Trophoblast cell (in vitro differentiated cells and primary cell): ENCODE results near the gene OLFML3.

ENCODE experiments used
- DNase-seq, 2 donors: peaks; one replicate each; pipeline ENCODE4 v3.0.0-alpha.2; 2016
- H2AFZ ChIP-seq: 2 replicates; pipeline ENCODE4 v1.6.1; 2013; ENCODE audit warnings: low read length, moderate library complexity, mild to moderate bottlenecking; ENCODE audit not compliant: insufficient read depth, poor library complexity
- H2AK5ac ChIP-seq: 2 replicates; pipeline ENCODE4 v1.6.1; 2013; ENCODE audit warnings: mild to moderate bottlenecking, low read length
- H2BK120ac ChIP-seq: 2 replicates; pipeline ENCODE4 v1.6.1; 2013; ENCODE audit warnings: low read length, mild to moderate bottlenecking, moderate library complexity; ENCODE audit not compliant: insufficient read depth, poor library complexity
- H2BK12ac ChIP-seq: 2 replicates; pipeline ENCODE4 v1.6.1; 2013; ENCODE audit warnings: mild to moderate bottlenecking, low read length, moderate library complexity
- H2BK5ac ChIP-seq: 2 replicates; pipeline ENCODE4 v1.6.1; 2013; ENCODE audit warnings: low read length, low read depth, moderate library complexity, mild to moderate bottlenecking; ENCODE audit not compliant: poor library complexity
- H3K14ac ChIP-seq: 2 replicates; pipeline ENCODE4 v1.6.1; 2013; ENCODE audit warnings: mild to moderate bottlenecking, low read length
- H3K18ac ChIP-seq: 2 replicates; pipeline ENCODE4 v1.6.1; 2013; ENCODE audit warnings: mild to moderate bottlenecking, low read length
- H3K23ac ChIP-seq: 2 replicates; pipeline ENCODE4 v1.6.1; 2013; ENCODE audit warnings: low read length
- H3K27ac ChIP-seq: 2 replicates; pipeline ENCODE4 v1.5.1; 2013; ENCODE audit warnings: low read depth, mild to moderate bottlenecking, inconsistent platforms, low read length, moderate library complexity
- H3K27me3 ChIP-seq: 2 replicates; pipeline ENCODE4 v1.6.1; 2013; ENCODE audit warnings: inconsistent platforms, mild to moderate bottlenecking, low read length, moderate library complexity; ENCODE audit not compliant: insufficient read depth
- H3K36me3 ChIP-seq, 2 experiments: 1 replicate in 1 of 2; 2 replicates in 1 of 2; pipeline ENCODE4 v1.6.1; 2013; ENCODE audit warnings: low read length in 2 of 2, mild to moderate bottlenecking in 2 of 2, moderate library complexity in 1 of 2; ENCODE audit not compliant: insufficient read depth in 2 of 2, control insufficient read depth in 1 of 2
- H3K4ac ChIP-seq: 2 replicates; pipeline ENCODE4 v1.6.1; 2013; ENCODE audit warnings: low read depth, mild to moderate bottlenecking, low read length, moderate library complexity
- H3K4me1 ChIP-seq, 2 experiments: 1 replicate in 1 of 2; 2 replicates in 1 of 2; pipeline ENCODE4 v1.6.1; 2013; ENCODE audit warnings: low read length in 2 of 2, mild to moderate bottlenecking in 2 of 2, moderate library complexity in 1 of 2; ENCODE audit not compliant: insufficient read depth in 2 of 2, control insufficient read depth in 1 of 2
- H3K4me2 ChIP-seq: 2 replicates; pipeline ENCODE4 v1.6.1; 2013; ENCODE audit warnings: inconsistent platforms, mild to moderate bottlenecking, low read length, moderate library complexity
- H3K4me3 ChIP-seq: 2 replicates; pipeline ENCODE4 v1.5.1; 2013; ENCODE audit warnings: mild to moderate bottlenecking, low read depth, low read length, inconsistent platforms
- H3K79me1 ChIP-seq: one replicate; pipeline ENCODE4 v1.6.1; 2013; ENCODE audit warnings: low read length
- H3K79me2 ChIP-seq: 2 replicates; pipeline ENCODE4 v1.6.1; 2013; ENCODE audit warnings: low read length, mild to moderate bottlenecking; ENCODE audit not compliant: control insufficient read depth, insufficient read depth, poor library complexity
- H3K9ac ChIP-seq: 2 replicates; pipeline ENCODE4 v1.6.1; 2013; ENCODE audit warnings: mild to moderate bottlenecking, low read length
- H3K9me3 ChIP-seq: 2 replicates; pipeline ENCODE4 v1.6.1; 2013; ENCODE audit warnings: low read depth, mild to moderate bottlenecking, control low read depth, inconsistent platforms, low read length; ENCODE audit not compliant: insufficient read depth
- H4K12ac ChIP-seq: 2 replicates; pipeline ENCODE4 v1.6.1; 2013; ENCODE audit warnings: low read depth, mild to moderate bottlenecking, low read length, moderate library complexity
- H4K8ac ChIP-seq: 2 replicates; pipeline ENCODE4 v1.6.1; 2013; ENCODE audit warnings: low read depth, mild to moderate bottlenecking, low read length, moderate library complexity
- H4K91ac ChIP-seq: one replicate; pipeline ENCODE4 v1.6.1; 2013; ENCODE audit warnings: low read depth, mild to moderate bottlenecking, low read length, moderate library complexity
- WGBS: extraction: QIAGEN DNeasy Blood & Tissue Kit; methylation state at CpG from one replicate; pipeline ENCODE4 v1.1.7; 2013; ENCODE audit warnings: missing lambda C conversion rate; ENCODE audit not compliant: insufficient read length, insufficient coverage; ENCODE audit errors: extremely low coverage; 5-methylcytosine and 5-hydroxymethylcytosine counted together

OLFML3 gene

DNA sequence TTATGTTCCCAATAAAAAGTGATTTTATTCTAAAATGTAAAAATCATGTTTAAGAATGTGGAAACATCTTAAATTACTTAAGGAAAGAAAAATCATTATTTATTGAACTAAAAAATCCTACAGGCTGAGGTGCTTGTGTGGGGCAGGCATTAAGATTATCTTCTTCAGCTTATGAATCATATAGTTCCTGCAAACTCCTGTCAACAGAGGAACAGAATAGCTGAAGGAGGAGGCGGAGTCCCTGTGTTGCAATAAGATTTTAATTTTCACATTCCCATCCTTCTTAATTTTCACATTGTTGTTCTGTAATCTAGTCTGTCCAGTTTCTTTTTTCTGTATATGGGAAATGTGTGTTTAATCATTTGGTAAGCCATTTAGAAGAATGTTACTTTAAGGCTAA lies 20.6 kb upstream of the OLFML3 start:
- Histone ChIP-seq H2AFZ (no peak overlapping the region), H3K18ac (no peak overlapping the region)

GRCh38 chr1:113963281-113963906 lies 15.9 kb upstream of the OLFML3 start:
- Histone ChIP-seq H3K79me2 (no peaks in the 10 kb centered on the region), H4K8ac (no peak overlapping the region), H2BK5ac (no peak overlapping the region), H3K9me3 (no peaks in the 10 kb centered on the region), H3K4me1 (no peaks in the 10 kb centered on the region), H4K91ac (no peak overlapping the region), H3K4me2 (no peak overlapping the region), H3K18ac (no peak overlapping the region), H3K23ac (no peak overlapping the region), H2BK12ac (no peak overlapping the region), H3K14ac (no peak overlapping the region), H2AK5ac (no peak overlapping the region), H3K36me3 (peaks cover 9 to 17% of the 10 kb centered on the region in 2 experiments), H3K4ac (no peak overlapping the region), H3K27ac (no peak overlapping the region), H3K9ac (no peak overlapping the region), H4K12ac (no peak overlapping the region), H3K4me3 (no peak overlapping the region), H2AFZ (no peak overlapping the region), H2BK120ac (no peak overlapping the region), H3K27me3 (no peaks in the 10 kb centered on the region), H3K79me1 (no peaks in the 10 kb centered on the region)
- no peak for DNase-seq
- WGBS = no CpG with 5 or more reads among the region's 12 CpGs

More for the DNA sequence above, 20.6 kb upstream of the OLFML3 start:
- Histone ChIP-seq H3K9ac (no peak overlapping the region), H4K8ac (no peak overlapping the region), H3K4ac (no peak overlapping the region), H2BK120ac (no peak overlapping the region), H3K4me2 (no peak overlapping the region), H2AK5ac (no peak overlapping the region), H3K14ac (no peak overlapping the region), H3K79me1 (no peaks in the 10 kb centered on the region), H3K9me3 (no peaks in the 10 kb centered on the region), H4K91ac (no peak overlapping the region), H2BK12ac (no peak overlapping the region), H3K36me3 (peaks cover 5 to 13% of the 10 kb centered on the region in 2 experiments), H3K4me3 (no peak overlapping the region), H3K4me1 (no peaks in the 10 kb centered on the region), H3K27me3 (no peaks in the 10 kb centered on the region), H3K79me2 (no peaks in the 10 kb centered on the region), H3K27ac (no peak overlapping the region), H3K23ac (no peak overlapping the region), H4K12ac (no peak overlapping the region), H2BK5ac (no peak overlapping the region)
- no peak for DNase-seq
- WGBS = no CpG with 5 or more reads among the region's 1 CpG

DNA sequence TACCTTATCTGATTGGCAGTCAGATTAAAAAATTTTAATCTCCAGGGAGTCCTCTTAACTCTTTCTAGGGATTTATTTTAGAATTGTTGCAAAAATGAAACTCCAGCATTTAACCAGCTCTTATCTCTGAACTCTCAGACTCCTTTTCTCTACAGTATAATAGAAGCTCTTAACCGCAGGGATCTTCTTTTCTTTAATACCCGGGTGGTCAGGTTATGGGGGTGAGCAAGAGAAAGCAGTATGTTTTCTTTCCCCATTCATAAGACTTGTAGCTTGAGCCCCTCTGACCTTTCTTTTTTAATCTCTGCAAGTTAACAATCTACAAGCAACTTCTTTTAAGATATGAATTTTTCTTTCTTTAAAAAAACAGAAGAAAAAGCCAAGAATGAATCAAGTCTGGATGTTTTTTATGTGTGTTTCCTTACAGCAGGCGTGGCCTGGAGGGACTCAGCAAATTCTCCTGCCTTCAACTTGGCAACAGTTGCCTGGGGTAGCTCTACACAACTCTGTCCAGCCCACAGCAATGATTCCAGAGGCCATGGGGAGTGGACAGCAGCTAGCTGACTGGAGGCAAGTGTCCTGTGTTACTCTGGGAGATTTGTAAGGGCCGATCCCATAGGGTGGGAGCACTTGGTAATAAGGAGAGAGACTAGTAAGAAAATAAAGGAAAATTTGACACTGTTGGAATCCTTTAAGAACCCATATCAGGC lies 13.4 kb upstream of the OLFML3 start:
- H3K4me3 ChIP-seq = no peak overlapping the region
- H2BK120ac ChIP-seq = no peak overlapping the region
- no peak overlapping the region for H4K91ac ChIP-seq
- no peak overlapping the region for H2BK5ac ChIP-seq
- DNase-seq = no peak
- H3K4me1 ChIP-seq = no peaks in the 10 kb centered on the region
- no CpG with 5 or more reads among the region's 4 CpGs for WGBS
- no peak overlapping the region for H3K14ac ChIP-seq
- no peaks in the 10 kb centered on the region for H3K9me3 ChIP-seq
- peaks cover 20 to 34% of the 10 kb centered on the region in 2 experiments for H3K36me3 ChIP-seq
- H2AK5ac ChIP-seq = no peak overlapping the region
- H2AFZ ChIP-seq = no peak overlapping the region
- no peak overlapping the region for H3K4me2 ChIP-seq
- H3K23ac ChIP-seq = no peak overlapping the region
- no peaks in the 10 kb centered on the region for H3K27me3 ChIP-seq
- H4K8ac ChIP-seq = no peak overlapping the region
- H3K9ac ChIP-seq = no peak overlapping the region
- H4K12ac ChIP-seq = no peak overlapping the region
- H3K79me2 ChIP-seq = no peaks in the 10 kb centered on the region
- H3K27ac ChIP-seq = no peak overlapping the region
- H3K4ac ChIP-seq = no peak overlapping the region
- no peaks in the 10 kb centered on the region for H3K79me1 ChIP-seq
- H3K18ac ChIP-seq = no peak overlapping the region
- H2BK12ac ChIP-seq = no peak overlapping the region

DNA sequence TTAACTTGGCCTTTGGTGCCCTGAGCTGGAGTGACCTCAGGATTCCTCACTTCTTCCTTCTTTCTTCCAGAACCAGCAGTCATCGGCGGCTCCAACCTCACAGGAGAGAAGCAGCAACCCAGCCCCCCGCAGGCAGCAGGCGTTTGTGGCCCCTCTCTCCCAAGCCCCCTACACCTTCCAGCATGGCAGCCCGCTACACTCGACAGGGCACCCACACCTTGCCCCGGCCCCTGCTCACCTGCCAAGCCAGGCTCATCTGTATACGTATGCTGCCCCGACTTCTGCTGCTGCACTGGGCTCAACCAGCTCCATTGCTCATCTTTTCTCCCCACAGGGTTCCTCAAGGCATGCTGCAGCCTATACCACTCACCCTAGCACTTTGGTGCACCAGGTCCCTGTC lies 6.3 kb upstream of the OLFML3 start:
- Histone ChIP-seq H3K79me2 (no peaks in the 10 kb centered on the region), H3K18ac (no peak overlapping the region), H3K79me1 (no peaks in the 10 kb centered on the region), H4K91ac (no peak overlapping the region), H3K9me3 (no peaks in the 10 kb centered on the region), H3K4me1 (peaks cover 0 to 3% of the 10 kb centered on the region in 2 experiments), H4K8ac (no peak overlapping the region), H3K14ac (no peak overlapping the region), H2BK12ac (no peak overlapping the region), H3K27me3 (no peaks in the 10 kb centered on the region), H3K23ac (no peak overlapping the region), H2BK5ac (no peak overlapping the region), H3K9ac (no peak overlapping the region), H4K12ac (no peak overlapping the region), H2BK120ac (no peak overlapping the region), H3K27ac (no peak overlapping the region), H2AK5ac (no peak overlapping the region), H3K4me3 (no peak overlapping the region), H2AFZ (no peak overlapping the region), H3K4ac (no peak overlapping the region), H3K4me2 (no peak overlapping the region), H3K36me3 (peaks cover 21 to 35% of the 10 kb centered on the region in 2 experiments)
- no CpG with 5 or more reads among the region's 9 CpGs for WGBS
- DNase-seq = no peak
